Measurements from ENCODE around the gene CTNNBL1. TPM values are rescaled to one million over a fixed set of nuclear protein-coding genes. Genes with fewer than 3 reads are reported as not detected.

CTNNBL1 gene
- total RNA-seq, 1 experiment from 2014 or later, result 71.2 TPM

GRCh38 chr20:37866051-37866450 lies 172.2 kb downstream of the CTNNBL1 start:
- no peak overlapping the region for H3K27ac ChIP-seq (ENCODE audit: low read length)
- intact Hi-C loops (cut with micrococcal nuclease; ENCODE audit: unreplicated experiment) (no loop called here), in situ Hi-C loops (cut with HindIII; ENCODE audit: low pct_unique_long_range_greater_than_20kb, low sequenced_read_pairs) (no loop called here)
- H3K27me3 ChIP-seq (ENCODE audit: control insufficient read depth, insufficient read depth, low read length), result no peaks in the 10 kb centered on the region
- no peaks in the 10 kb centered on the region for H3K4me1 ChIP-seq (ENCODE audit: control insufficient read depth, insufficient read depth, low read length)
- H3K36me3 ChIP-seq (ENCODE audit: control insufficient read depth, insufficient read depth, low read length), result no peaks in the 10 kb centered on the region
- H3K9me3 ChIP-seq (ENCODE audit: control insufficient read depth, insufficient read depth, low read depth, low read length), result no peaks in the 10 kb centered on the region
- no peak for DNase-seq (ENCODE audit: low read depth, low spot score)
- CTCF ChIA-PET, result no interaction called here
- TF ChIP-seq SIN3A (IDR thresholded peaks at IDR 0.05; ENCODE audit: borderline replicate concordance, insufficient read depth, low read depth, low read length) (no peak), TCF7L2 (IDR thresholded peaks at IDR 0.05; ENCODE audit: low read depth, low read length) (no peak), POLR2AphosphoS5 (IDR thresholded peaks at IDR 0.05; ENCODE audit: low read depth, low read length) (no peak), REST (IDR thresholded peaks at IDR 0.05; ENCODE audit: insufficient read depth in 1 of 2, low read depth in 2 of 2, low read length in 1 of 2) (no peak), CTCF (IDR thresholded peaks at IDR 0.05) (no peak)
- no TSS peak for BruUV-seq (replicated peaks)
- H3K4me3 ChIP-seq (ENCODE audit: low read depth in 2 of 2, low read length in 2 of 2), result no peak overlapping the region
- POLR2A ChIA-PET, result no interaction called here
- ATAC-seq, result no peak

GRCh38 chr20:37867289-37868195 lies 173.7 kb downstream of the CTNNBL1 start:
- Histone ChIP-seq H3K36me3 (ENCODE audit: control insufficient read depth, insufficient read depth, low read length) (no peaks in the 10 kb centered on the region), H3K4me3 (ENCODE audit: low read depth in 2 of 2, low read length in 2 of 2) (no peak overlapping the region), H3K4me1 (ENCODE audit: control insufficient read depth, insufficient read depth, low read length) (no peaks in the 10 kb centered on the region), H3K9me3 (ENCODE audit: control insufficient read depth, insufficient read depth, low read depth, low read length) (no peaks in the 10 kb centered on the region), H3K27ac (ENCODE audit: low read length) (no peak overlapping the region), H3K27me3 (ENCODE audit: control insufficient read depth, insufficient read depth, low read length) (no peaks in the 10 kb centered on the region)
- ChIA-PET POLR2A (no interaction called here), CTCF (no interaction called here)
- BruUV-seq (replicated peaks), result no TSS peak
- DNase-seq (ENCODE audit: low read depth, low spot score), result no peak
- intact Hi-C loops (cut with micrococcal nuclease; ENCODE audit: unreplicated experiment) (no loop called here), in situ Hi-C loops (cut with HindIII; ENCODE audit: low pct_unique_long_range_greater_than_20kb, low sequenced_read_pairs) (no loop called here)
- TF ChIP-seq REST (IDR thresholded peaks at IDR 0.05; ENCODE audit: insufficient read depth in 1 of 2, low read depth in 2 of 2, low read length in 1 of 2) (no peak), SIN3A (IDR thresholded peaks at IDR 0.05; ENCODE audit: borderline replicate concordance, insufficient read depth, low read depth, low read length) (no peak), POLR2AphosphoS5 (IDR thresholded peaks at IDR 0.05; ENCODE audit: low read depth, low read length) (no peak), CTCF (IDR thresholded peaks at IDR 0.05) (no peak), TCF7L2 (IDR thresholded peaks at IDR 0.05; ENCODE audit: low read depth, low read length) (no peak)
- ATAC-seq, result no peak

Measured in Panc1 (cell line).